A673 (cell line): ENCODE measurements around the gene TEX14. TPM values are rescaled to one million over a fixed set of nuclear protein-coding genes. Genes with fewer than 3 reads are reported as not detected.

Source experiments
- BruUV-seq: library from RNA; stranded (reverse); fragments of 400-500 nt; replicated peaks from 2 replicates; lab custom pipeline; 2021; lab: Mats Ljungman, UMichigan
- CTCF ChIA-PET: fragments of 300-600 bp; sonication (Branson Sonifier 250); formaldehyde crosslinking; loops from one replicate; lab custom pipeline; 2022; ENCODE audit warnings: antibody characterized with exemption; lab: Charles Lee
- POLR2A ChIA-PET: fragments of 300-600 bp; sonication (Branson Sonifier 250); formaldehyde crosslinking; loops from one replicate; lab custom pipeline; 2022; ENCODE audit warnings: antibody characterized with exemption; ENCODE audit not compliant: low non-redundant PET; lab: Charles Lee
- DNase-seq: peaks from one replicate; pipeline ENCODE4 v3.0.0-alpha.2; 2015; ENCODE audit warnings: low spot score
- H3K27ac ChIP-seq: fragments of 200-600 bp; sonication (generic); 2 replicates; pipeline ENCODE4 v1.5.1; 2016; ENCODE audit warnings: mixed run types, low read depth, mild to moderate bottlenecking, mixed read lengths, antibody characterized with exemption, low read length; ENCODE audit not compliant: poor library complexity, severe bottlenecking
- H3K27me3 ChIP-seq: fragments of 200-600 bp; sonication (generic); replicated peaks from 2 replicates; pipeline ENCODE4 v1.6.1; 2017; ENCODE audit warnings: mixed run types, low read depth, mild to moderate bottlenecking, mixed read lengths, antibody characterized with exemption, low read length; ENCODE audit not compliant: insufficient read depth, poor library complexity
- H3K36me3 ChIP-seq: fragments of 200-600 bp; sonication (generic); 2 replicates; pipeline ENCODE4 v1.6.1; 2016; ENCODE audit warnings: mixed run types, mild to moderate bottlenecking, mixed read lengths, antibody characterized with exemption, low read length; ENCODE audit not compliant: insufficient read depth, poor library complexity, severe bottlenecking
- H3K4me1 ChIP-seq: fragments of 200-600 bp; sonication (generic); 2 replicates; pipeline ENCODE4 v1.6.1; 2017; ENCODE audit warnings: mixed run types, mild to moderate bottlenecking, mixed read lengths, antibody characterized with exemption, low read length; ENCODE audit not compliant: insufficient read depth, poor library complexity, severe bottlenecking
- H3K4me3 ChIP-seq: fragments of 200-600 bp; sonication (generic); 2 replicates; pipeline ENCODE4 v1.5.1; 2016; ENCODE audit warnings: low read depth, mixed run types, mild to moderate bottlenecking, mixed read lengths, low read length; ENCODE audit not compliant: poor library complexity, severe bottlenecking
- H3K9me3 ChIP-seq: fragments of 200-600 bp; sonication (generic); 2 replicates; pipeline ENCODE4 v1.6.1; 2016; ENCODE audit warnings: mixed run types, low read depth, mild to moderate bottlenecking, mixed read lengths, antibody characterized with exemption, low read length; ENCODE audit not compliant: poor library complexity, severe bottlenecking
- EZH2 ChIP-seq: fragments of 200-600 bp; sonication (generic); IDR thresholded peaks from 2 replicates; pipeline ENCODE4 v1.6.1; 2017; ENCODE audit warnings: borderline replicate concordance, low read depth, mild to moderate bottlenecking, mixed read lengths, antibody characterized with exemption, low read length; ENCODE audit not compliant: poor library complexity, severe bottlenecking
- intact Hi-C: fragments of 100-400 bp; cut with micrococcal nuclease; formaldehyde crosslinking; loops from one replicate; pipeline ENCODE4 v1.10.0; 2022; ENCODE audit not compliant: unreplicated experiment
- total RNA-seq: library from RNA; stranded (reverse); gene quantifications from 2 replicates; pipeline ENCODE4 v1.2.3, GENCODE V29; 2021
- TF ChIP-seq, protein P1 (sequence below): fragments of 300-800, 200-600 bp; sonication (generic); conservative IDR thresholded peaks from 2 replicates; pipeline ENCODE4 v1.5.1; 2017; ENCODE audit warnings: low read depth, mild to moderate bottlenecking, antibody characterized with exemption, low read length, moderate library complexity, mixed read lengths

Gene TEX14
- total RNA-seq, 1 experiment from 2014 or later, result 0.26 TPM

DNA sequence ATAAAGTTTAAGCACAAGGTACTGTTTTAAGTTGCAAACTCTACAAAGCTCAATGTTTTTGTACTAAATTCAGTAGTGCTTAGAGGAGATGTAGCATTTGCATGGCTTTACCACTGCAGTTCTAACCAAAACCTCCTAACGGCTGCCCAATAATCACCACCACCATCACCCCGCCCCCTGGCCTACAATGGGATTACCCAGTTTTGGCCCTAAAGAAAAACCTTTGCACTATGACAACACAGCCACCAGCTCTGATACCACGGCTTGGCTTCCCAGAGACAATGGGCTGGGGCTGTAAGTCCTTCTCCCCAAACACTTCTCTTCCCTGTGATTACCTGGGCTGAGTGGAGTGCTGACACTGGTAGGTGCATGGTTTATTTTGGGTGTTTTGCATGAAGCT lies 119.0 kb downstream of the TEX14 start:
- ChIA-PET POLR2A (no interaction called here), CTCF (interaction anchor here (0.5 kb wide), 1 partner anchor 250 kb away, joined by 5 read pairs; no protein-coding TSS in a partner anchor)
- BruUV-seq, result no TSS peak
- DNase-seq, result no peak
- no peak for TF ChIP-seq EZH2
- TF ChIP-seq, protein P1, sequence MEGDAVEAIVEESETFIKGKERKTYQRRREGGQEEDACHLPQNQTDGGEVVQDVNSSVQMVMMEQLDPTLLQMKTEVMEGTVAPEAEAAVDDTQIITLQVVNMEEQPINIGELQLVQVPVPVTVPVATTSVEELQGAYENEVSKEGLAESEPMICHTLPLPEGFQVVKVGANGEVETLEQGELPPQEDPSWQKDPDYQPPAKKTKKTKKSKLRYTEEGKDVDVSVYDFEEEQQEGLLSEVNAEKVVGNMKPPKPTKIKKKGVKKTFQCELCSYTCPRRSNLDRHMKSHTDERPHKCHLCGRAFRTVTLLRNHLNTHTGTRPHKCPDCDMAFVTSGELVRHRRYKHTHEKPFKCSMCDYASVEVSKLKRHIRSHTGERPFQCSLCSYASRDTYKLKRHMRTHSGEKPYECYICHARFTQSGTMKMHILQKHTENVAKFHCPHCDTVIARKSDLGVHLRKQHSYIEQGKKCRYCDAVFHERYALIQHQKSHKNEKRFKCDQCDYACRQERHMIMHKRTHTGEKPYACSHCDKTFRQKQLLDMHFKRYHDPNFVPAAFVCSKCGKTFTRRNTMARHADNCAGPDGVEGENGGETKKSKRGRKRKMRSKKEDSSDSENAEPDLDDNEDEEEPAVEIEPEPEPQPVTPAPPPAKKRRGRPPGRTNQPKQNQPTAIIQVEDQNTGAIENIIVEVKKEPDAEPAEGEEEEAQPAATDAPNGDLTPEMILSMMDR, result no peak
- Histone ChIP-seq H3K27me3 (no peaks in the 10 kb centered on the region), H3K9me3 (no peaks in the 10 kb centered on the region), H3K36me3 (no peaks in the 10 kb centered on the region), H3K4me1 (no peaks in the 10 kb centered on the region), H3K27ac (no peak overlapping the region), H3K4me3 (no peak overlapping the region)
- intact Hi-C loops, result loop anchor here (10.0 kb wide), 1 partner anchor 992 kb away; the partner anchor contains the start of gene DHX40

DNA sequence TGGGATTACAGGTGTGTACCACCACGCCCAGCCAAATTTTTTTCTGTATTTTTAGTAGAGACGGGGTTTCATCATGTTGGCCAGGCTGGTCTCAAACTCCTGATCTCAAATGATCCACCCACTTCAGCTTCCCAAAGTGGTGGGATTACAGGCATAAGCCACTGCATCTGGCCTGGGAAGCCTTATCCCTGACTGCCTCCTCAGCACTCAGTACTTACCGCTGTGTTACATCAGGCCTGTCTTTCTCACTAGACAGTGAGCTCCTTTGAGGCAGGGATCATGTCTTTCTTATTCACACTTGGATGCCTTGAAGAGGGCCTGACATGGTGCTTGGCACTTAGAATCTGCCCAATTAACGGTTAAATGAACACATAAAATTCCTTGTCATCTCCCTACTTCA lies 121.1 kb downstream of the TEX14 start:
- ChIA-PET CTCF (no interaction called here), POLR2A (no interaction called here)
- no peaks in the 10 kb centered on the region for H3K4me1 ChIP-seq
- H3K36me3 ChIP-seq, result no peaks in the 10 kb centered on the region
- no peak overlapping the region for H3K27ac ChIP-seq
- DNase-seq, result no peak
- H3K27me3 ChIP-seq, result no peaks in the 10 kb centered on the region
- no peaks in the 10 kb centered on the region for H3K9me3 ChIP-seq
- no peak overlapping the region for H3K4me3 ChIP-seq
- intact Hi-C loops, result loop anchor here (10.0 kb wide), 1 partner anchor 994 kb away; the partner anchor contains the start of gene DHX40
- TF ChIP-seq EZH2, result no peak
- TF ChIP-seq, protein P1, result no peak
- no TSS peak for BruUV-seq

DNA sequence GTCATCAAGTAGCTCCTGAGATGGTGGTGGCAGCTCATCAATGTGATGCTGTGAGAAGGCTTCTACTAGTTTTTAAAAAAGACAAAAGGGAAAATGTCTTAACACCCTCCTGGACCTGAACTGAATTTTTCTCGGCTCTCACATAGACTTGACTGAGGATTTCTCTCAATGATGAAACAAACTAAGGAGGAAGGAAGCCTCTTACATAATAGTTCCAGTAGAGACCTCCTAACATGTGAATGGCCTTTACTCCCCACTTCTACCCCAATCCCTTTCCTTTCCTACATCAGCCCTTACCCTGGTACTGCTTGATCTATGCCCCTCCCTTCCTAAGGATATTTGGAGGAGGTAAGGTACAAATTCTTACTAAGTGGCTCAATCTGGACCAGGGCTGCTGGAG lies 122.6 kb downstream of the TEX14 start:
- Histone ChIP-seq H3K27ac (no peak overlapping the region), H3K4me1 (no peaks in the 10 kb centered on the region), H3K27me3 (no peaks in the 10 kb centered on the region), H3K36me3 (no peaks in the 10 kb centered on the region), H3K4me3 (no peak overlapping the region), H3K9me3 (no peaks in the 10 kb centered on the region)
- POLR2A ChIA-PET, result no interaction called here
- no peak for DNase-seq
- intact Hi-C loops, result no loop called here
- CTCF ChIA-PET, result no interaction called here
- TF ChIP-seq, protein P1, result no peak
- no peak for TF ChIP-seq EZH2
- BruUV-seq, result no TSS peak
